DMS114 treated with DMSO at 0.1 percent for 48 hours (cell line): Measurements from ENCODE around the gene RP2.

Source experiments
- DNase-seq: peaks from one replicate; lab custom pipeline; 2025; ENCODE audit not compliant: unreplicated experiment; lab: John Stamatoyannopoulos, UW

The RP2 gene

GRCh38 chrX:46836701-46837557 lies at the start of gene RP2:
Gene RP2, plus strand, starts transcription at chrX:46837043. Its CDS starts 58 bp downstream, at chrX:46837101.
- peak; percentile 89 for DNase-seq

- no peak for DNase-seq
These were observed 47.9 kb upstream of the RP2 start for GRCh38 chrX:46788902-46789301.

GRCh38 chrX:46791927-46792809 lies 44.7 kb upstream of the RP2 start:
- no peak for DNase-seq

DNA sequence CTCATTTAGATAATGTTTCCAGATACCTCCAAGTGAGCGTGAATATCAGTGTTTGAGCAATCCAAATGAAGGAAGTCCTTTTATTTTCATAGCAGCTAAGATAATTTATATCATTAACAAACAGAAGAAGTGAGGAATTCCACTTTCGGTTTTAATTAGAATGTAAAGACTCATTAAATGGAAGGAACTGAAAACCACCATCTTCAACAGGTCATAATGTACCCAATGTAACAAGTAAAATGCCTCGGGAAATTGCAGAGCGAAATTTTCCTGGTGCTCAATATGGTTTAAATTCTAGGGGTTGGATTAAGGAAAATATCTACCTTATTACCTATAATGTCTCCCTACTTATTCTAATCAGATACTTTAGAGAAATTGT lies 44.0 kb upstream of the RP2 start:
- DNase-seq, result no peak

- DNase-seq, result no peak
These were observed 43.3 kb upstream of the RP2 start for GRCh38 chrX:46793386-46794143.

- DNase-seq, result peak; percentile 34
These were observed 40.2 kb upstream of the RP2 start for GRCh38 chrX:46796574-46797191.

GRCh38 chrX:46803140-46803539 lies 33.7 kb upstream of the RP2 start:
- DNase-seq, result no peak

DNA sequence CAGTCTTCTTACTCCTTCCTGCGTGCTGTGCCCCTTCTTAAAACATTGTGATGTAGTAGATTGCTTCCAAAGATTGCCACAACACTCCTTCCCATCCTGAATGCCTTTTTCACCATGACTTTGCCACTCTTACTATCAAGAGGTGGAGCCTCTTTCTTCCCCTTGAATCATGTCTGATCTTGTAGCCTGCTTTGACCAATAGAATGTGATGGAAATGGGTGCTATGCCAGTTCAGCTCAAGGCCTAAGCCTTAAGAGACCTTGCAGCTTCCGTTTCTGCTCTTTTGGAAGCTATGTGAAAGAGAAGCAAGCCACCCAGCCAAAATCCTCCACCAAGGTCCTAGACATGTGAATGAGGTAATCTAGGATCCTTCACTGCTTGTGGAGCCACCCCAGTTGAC lies 31.6 kb upstream of the RP2 start:
- no peak for DNase-seq

GRCh38 chrX:46811121-46811520 lies 25.7 kb upstream of the RP2 start:
- no peak for DNase-seq

GRCh38 chrX:46812445-46812844 lies 24.4 kb upstream of the RP2 start:
- no peak for DNase-seq

DNA sequence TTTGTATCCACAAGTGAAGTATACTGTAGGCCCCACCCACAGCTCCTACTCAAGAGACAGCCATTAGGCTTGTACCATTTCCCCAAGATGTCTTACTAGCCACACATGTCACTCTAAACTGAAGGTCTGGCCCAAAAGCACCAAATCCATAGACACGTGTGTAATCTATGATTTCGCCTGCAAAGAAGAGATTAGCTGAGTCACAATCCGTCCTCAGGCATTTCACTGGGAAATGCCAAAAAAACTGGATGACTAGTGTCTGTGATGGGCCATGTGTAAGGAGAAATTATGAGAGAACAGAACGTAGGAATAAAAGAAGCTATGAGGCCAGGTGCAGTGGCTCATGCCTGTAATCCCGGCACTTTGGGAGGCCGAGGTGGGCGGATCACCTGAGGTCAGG lies 21.9 kb upstream of the RP2 start:
- DNase-seq, result no peak

DNA sequence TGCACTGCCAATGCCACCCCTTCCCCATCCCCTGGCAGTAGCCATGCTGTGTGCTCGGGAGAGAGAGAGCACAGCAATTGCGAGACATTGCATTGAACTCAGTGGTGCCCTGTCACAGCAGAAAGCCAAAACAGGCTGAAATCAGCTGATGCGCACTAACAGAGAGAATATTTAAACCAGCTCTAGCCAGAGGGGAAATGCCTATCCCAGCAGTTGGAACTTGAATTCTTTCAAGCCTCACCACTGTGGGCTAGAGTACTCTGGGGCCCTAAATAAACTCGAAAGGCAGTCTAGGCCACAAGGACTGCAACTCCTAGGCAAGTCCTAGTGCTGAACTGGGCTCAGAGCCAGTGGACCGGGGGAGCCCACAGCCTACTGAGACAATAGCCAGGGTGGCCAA lies 17.7 kb upstream of the RP2 start:
- no peak for DNase-seq

DNA sequence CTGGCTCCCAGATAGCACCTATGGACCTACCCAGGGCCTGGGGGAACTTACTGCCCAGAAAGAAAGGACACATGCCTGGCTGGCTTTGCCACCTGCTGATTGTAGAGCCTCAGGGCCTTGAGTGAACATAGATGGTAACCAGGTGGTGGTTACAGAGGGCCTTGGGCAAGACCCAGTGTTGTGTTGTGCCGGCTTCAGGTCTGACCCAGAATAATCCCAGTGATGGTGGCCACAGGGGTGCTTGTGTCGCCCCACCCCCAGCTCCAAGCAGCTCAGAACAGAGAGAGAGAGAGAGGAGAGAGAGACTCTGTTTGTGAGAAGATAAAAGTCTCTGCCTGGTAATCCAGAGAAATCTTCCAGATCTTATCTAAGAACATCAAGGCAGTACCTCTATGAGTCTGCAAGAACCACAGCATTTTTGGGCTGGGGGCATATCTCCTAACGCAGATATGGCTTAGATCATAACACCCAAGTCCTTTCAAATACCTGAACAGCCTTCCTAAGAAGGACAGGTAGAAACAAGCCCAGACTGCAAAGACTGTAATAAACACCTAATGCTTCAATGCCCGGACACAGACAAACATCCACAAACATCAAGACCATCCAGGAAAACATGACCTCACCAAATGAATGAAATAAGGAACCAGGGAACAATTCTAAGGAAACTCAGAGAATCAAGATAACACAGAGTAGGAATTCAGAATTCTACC lies 16.3 kb upstream of the RP2 start:
- no peak for DNase-seq

- no peak for DNase-seq
These were observed 13.4 kb upstream of the RP2 start for GRCh38 chrX:46823481-46823880.

- no peak for DNase-seq
These were observed 5.0 kb upstream of the RP2 start for GRCh38 chrX:46831765-46832327.

- no peak for DNase-seq
These were observed 979 bp downstream of the RP2 start for GRCh38 chrX:46837558-46838485.

DNA sequence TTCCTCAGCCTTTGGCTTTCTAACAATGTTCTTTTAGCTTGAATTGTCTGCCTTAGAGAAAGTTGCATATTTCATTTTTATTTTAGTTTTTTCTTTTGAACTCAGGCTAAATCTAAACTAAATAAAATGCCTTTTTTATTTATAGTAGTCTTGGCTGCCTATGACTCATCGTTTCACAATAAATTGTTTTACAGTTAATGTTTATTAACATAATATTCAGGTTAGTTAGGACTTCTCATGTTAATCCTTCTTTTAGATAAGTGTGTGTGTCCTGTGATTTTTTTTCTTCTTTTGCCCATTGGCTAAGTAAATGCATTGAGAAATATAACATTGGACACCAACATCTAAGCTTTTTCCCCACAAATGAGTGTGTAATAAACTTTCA lies 1.6 kb downstream of the RP2 start:
- no peak for DNase-seq

DNA sequence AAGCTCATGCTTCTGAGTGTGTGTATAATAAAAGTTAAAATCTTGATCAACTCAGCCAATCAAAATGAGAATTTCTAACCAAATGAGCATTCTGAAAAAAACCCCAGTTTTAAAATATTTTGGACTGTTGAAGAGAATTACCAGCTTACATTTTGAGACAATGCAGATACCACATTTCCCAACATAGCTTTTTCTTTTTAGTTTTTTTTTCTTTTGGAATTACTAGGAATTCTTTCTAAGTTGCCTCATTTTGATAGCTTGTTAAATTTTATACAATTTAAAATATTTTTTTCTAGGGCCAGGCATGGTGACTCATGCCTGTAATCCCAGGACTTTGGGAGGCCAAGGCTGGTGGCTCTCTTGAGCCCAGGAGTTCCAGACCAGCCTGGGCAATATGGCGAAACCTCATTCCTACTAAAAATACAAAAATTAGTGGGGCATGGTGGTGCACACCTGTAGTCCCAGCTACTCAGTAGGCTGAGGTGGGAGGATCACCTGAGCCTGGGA lies 2.2 kb downstream of the RP2 start:
- DNase-seq, result no peak

GRCh38 chrX:46840946-46841345 lies 4.1 kb downstream of the RP2 start:
- DNase-seq, result no peak
